ENCODE results near the gene ATG16L1. TPM values are rescaled to one million over a fixed set of nuclear protein-coding genes. Genes with fewer than 3 reads are reported as not detected.

The ATG16L1 gene
- total and polyA plus RNA-seq, 2 donors (not counting 3 experiments of a cell fraction or from before 2014, with no cell fraction given) = 18.1 to 29.8 TPM

GRCh38 chr2:233256048-233256447 is 4.6 kb downstream of the ATG16L1 start:
- no peak for TF ChIP-seq MYC (IDR thresholded peaks at IDR 0.05; ENCODE audit: low read depth, low read length)
- TF ChIP-seq CTCF (IDR thresholded peaks at IDR 0.05; ENCODE audit: extremely low read depth in 1 of 2, insufficient read depth in 1 of 2, low read depth in 1 of 2, low read length in 2 of 2) = no peak
- no peak for TF ChIP-seq POLR2A (IDR thresholded peaks at IDR 0.05; ENCODE audit: low read depth, low read length)
- no peak for TF ChIP-seq POLR2AphosphoS5 (IDR thresholded peaks at IDR 0.05; ENCODE audit: insufficient read depth, low read depth, low read length)
- TF ChIP-seq MAX (IDR thresholded peaks at IDR 0.05; ENCODE audit: insufficient read depth, insufficient read length) = no peak
- Histone ChIP-seq H3K4me3 (replicated peaks in 1 of 3; ENCODE audit: insufficient read depth in 1 of 3, low read depth in 1 of 3, low read length in 3 of 3) (no peak overlapping the region), H3K27me3 (ENCODE audit: control insufficient read depth in 2 of 2, insufficient read depth in 2 of 2, low read length in 2 of 2) (no peaks in the 10 kb centered on the region), H3K9ac (replicated peaks; ENCODE audit: extremely low read depth, insufficient read depth, low read length) (no peak overlapping the region), H3K4me2 (ENCODE audit: insufficient read depth, low read length) (no peak overlapping the region), H3K4me1 (ENCODE audit: control insufficient read depth, extremely low read depth, insufficient read depth, low read length) (peaks cover 17% of the 10 kb centered on the region), H3K9me3 (replicated peaks; ENCODE audit: control insufficient read depth, insufficient read depth, low read length) (no peaks in the 10 kb centered on the region), H3K79me2 (ENCODE audit: control insufficient read depth, insufficient read depth, low read length) (peaks cover 59% of the 10 kb centered on the region), H3K9me1 (replicated peaks; ENCODE audit: control insufficient read depth, extremely low read depth, insufficient read depth, low read length) (no peaks in the 10 kb centered on the region), H4K20me1 (replicated peaks; ENCODE audit: control insufficient read depth, extremely low read depth, insufficient read depth, low read length) (no peaks in the 10 kb centered on the region), H3K36me3 (ENCODE audit: control insufficient read depth in 2 of 2, extremely low read depth in 1 of 2, insufficient read depth in 2 of 2, low read length in 2 of 2) (peaks cover 12 to 16% of the 10 kb centered on the region in 2 experiments), H2AFZ (ENCODE audit: low read depth, low read length) (no peak overlapping the region), H3K27ac (ENCODE audit: insufficient read depth, low read depth, low read length) (no peak overlapping the region)
- dilution Hi-C loops (cut with MboI; ENCODE audit: extremely low pct_ligation_motif_present, low sequenced_read_pairs) (no loop called here), intact Hi-C loops (cut with micrococcal nuclease) (loop anchor here (10.0 kb wide), 1 partner anchor 271 kb away; no protein-coding TSS in a partner anchor)
- FAIRE-seq = no peak
- DNase-seq (ENCODE audit: low read depth, low spot score) = no peak
- no TSS peak for BruUV-seq (replicated peaks)
- ChIA-PET CTCF (no interaction called here), POLR2A (no interaction called here)

- Histone ChIP-seq H3K9me3 (replicated peaks; ENCODE audit: control insufficient read depth, insufficient read depth, low read length) (no peaks in the 10 kb centered on the region), H3K4me1 (ENCODE audit: control insufficient read depth, extremely low read depth, insufficient read depth, low read length) (peaks cover 8% of the 10 kb centered on the region), H3K9ac (replicated peaks; ENCODE audit: extremely low read depth, insufficient read depth, low read length) (no peak overlapping the region), H3K27me3 (ENCODE audit: control insufficient read depth in 2 of 2, insufficient read depth in 2 of 2, low read length in 2 of 2) (no peaks in the 10 kb centered on the region), H2AFZ (ENCODE audit: low read depth, low read length) (no peak overlapping the region), H3K79me2 (ENCODE audit: control insufficient read depth, insufficient read depth, low read length) (peaks cover 48% of the 10 kb centered on the region), H3K9me1 (replicated peaks; ENCODE audit: control insufficient read depth, extremely low read depth, insufficient read depth, low read length) (no peaks in the 10 kb centered on the region), H3K4me2 (ENCODE audit: insufficient read depth, low read length) (no peak overlapping the region), H4K20me1 (replicated peaks; ENCODE audit: control insufficient read depth, extremely low read depth, insufficient read depth, low read length) (no peaks in the 10 kb centered on the region), H3K36me3 (ENCODE audit: control insufficient read depth in 2 of 2, extremely low read depth in 1 of 2, insufficient read depth in 2 of 2, low read length in 2 of 2) (peaks cover 18 to 36% of the 10 kb centered on the region in 2 experiments), H3K27ac (ENCODE audit: insufficient read depth, low read depth, low read length) (no peak overlapping the region), H3K4me3 (replicated peaks in 1 of 3; ENCODE audit: insufficient read depth in 1 of 3, low read depth in 1 of 3, low read length in 3 of 3) (no peak overlapping the region)
- BruUV-seq (replicated peaks) = no TSS peak
- no peak for TF ChIP-seq JUN (IDR thresholded peaks at IDR 0.05; ENCODE audit: borderline replicate concordance, insufficient read depth, insufficient read length, low read depth)
- intact Hi-C loops (cut with micrococcal nuclease) (loop anchor here (10.0 kb wide), 1 partner anchor 273 kb away; no protein-coding TSS in a partner anchor), dilution Hi-C loops (cut with MboI; ENCODE audit: extremely low pct_ligation_motif_present, low sequenced_read_pairs) (no loop called here)
- FAIRE-seq (no peak), DNase-seq (ENCODE audit: low read depth, low spot score) (no peak)
- ChIA-PET POLR2A (no interaction called here), CTCF (no interaction called here)
These were observed 6.7 kb downstream of the ATG16L1 start for GRCh38 chr2:233258211-233258610.
